Neural crest cell (in vitro differentiated cells): Measurements from ENCODE around the gene LY6G6F. TPM values are rescaled to one million over a fixed set of nuclear protein-coding genes. Genes with fewer than 3 reads are reported as not detected.

Experiments used
- DNase-seq: peaks from one replicate; pipeline ENCODE4 v3.0.0; 2021; ENCODE audit warnings: low read depth, mixed read lengths, low spot score
- H3K27ac Mint-ChIP-seq: one replicate; pipeline ENCODE4 v1.8.0; 2021; ENCODE audit warnings: mild to moderate bottlenecking, mixed read lengths; ENCODE audit not compliant: unreplicated experiment
- H3K27me3 Mint-ChIP-seq: 2 replicates; pipeline ENCODE4 v1.8.0; 2021; ENCODE audit warnings: low read depth, mild to moderate bottlenecking, mixed read lengths
- H3K36me3 Mint-ChIP-seq: 2 replicates; pipeline ENCODE4 v1.8.0; 2021; ENCODE audit warnings: low read depth, mild to moderate bottlenecking, mixed read lengths
- H3K4me1 Mint-ChIP-seq: 2 replicates; pipeline ENCODE4 v1.8.0; 2021; ENCODE audit warnings: mixed read lengths
- H3K4me3 Mint-ChIP-seq: one replicate; pipeline ENCODE4 v1.8.0; 2021; ENCODE audit warnings: mild to moderate bottlenecking, mixed read lengths
- H3K9me3 Mint-ChIP-seq: 2 replicates; pipeline ENCODE4 v1.8.0; 2021; ENCODE audit warnings: mixed read lengths
- CTCF ChIP-seq: fragments of 200-600 bp; sonication (generic); conservative IDR thresholded peaks from 2 replicates; pipeline ENCODE4 v1.5.0; 2021; ENCODE audit warnings: antibody characterized with exemption, mild to moderate bottlenecking
- total RNA-seq: library from RNA; stranded (reverse); gene quantifications from 2 replicates; pipeline ENCODE4 v1.2.1, GENCODE V29; 2021

Gene LY6G6F
- total RNA-seq, 1 donor from 2014 or later: not detected

GRCh38 chr6:31734247-31734820 lies 27.7 kb downstream of the LY6G6F start:
- peaks cover 19% of the 10 kb centered on the region for H3K36me3 Mint-ChIP-seq
- H3K9me3 Mint-ChIP-seq: no peaks in the 10 kb centered on the region
- H3K4me3 Mint-ChIP-seq: peak overlapping the region; percentile 93
- H3K4me1 Mint-ChIP-seq: peaks cover 75% of the 10 kb centered on the region
- H3K27ac Mint-ChIP-seq: peak overlapping the region; percentile 93
- no peak for TF ChIP-seq CTCF
- no peak for DNase-seq
- H3K27me3 Mint-ChIP-seq: peaks cover 2% of the 10 kb centered on the region

GRCh38 chr6:31734821-31735406 lies 28.2 kb downstream of the LY6G6F start:
- Mint-ChIP-seq H3K27ac (peak overlapping the region; percentile 100), H3K4me1 (peaks cover 79% of the 10 kb centered on the region), H3K27me3 (no peaks in the 10 kb centered on the region), H3K4me3 (peak overlapping the region; percentile 93), H3K36me3 (peaks cover 17% of the 10 kb centered on the region), H3K9me3 (no peaks in the 10 kb centered on the region)
- TF ChIP-seq CTCF: no peak
- DNase-seq: no peak

GRCh38 chr6:31736021-31736767 lies 29.5 kb downstream of the LY6G6F start, which contains the start of gene CLIC1:
Gene CLIC1, minus strand, starts transcription at chr6:31736530. Its CDS starts 230 bp downstream, at chr6:31736300.
- peak within 1 kb of the TSS; percentile 93 for H3K4me3 Mint-ChIP-seq
- peaks cover 79% of the 10 kb centered on the region for H3K4me1 Mint-ChIP-seq
- H3K9me3 Mint-ChIP-seq: no peaks in the 10 kb centered on the region
- no peaks in the 10 kb centered on the region for H3K27me3 Mint-ChIP-seq
- peaks cover 13% of the 10 kb centered on the region for H3K36me3 Mint-ChIP-seq
- peak; percentile 54 for DNase-seq
- H3K27ac Mint-ChIP-seq: peak within 1 kb of the TSS; percentile 100
- TF ChIP-seq CTCF: no peak

GRCh38 chr6:31736768-31737314 lies 30.2 kb downstream of the LY6G6F start:
- Mint-ChIP-seq H3K9me3 (no peaks in the 10 kb centered on the region), H3K4me1 (peaks cover 83% of the 10 kb centered on the region), H3K4me3 (peak overlapping the region; percentile 93), H3K36me3 (peaks cover 12% of the 10 kb centered on the region), H3K27ac (peak overlapping the region; percentile 100), H3K27me3 (no peaks in the 10 kb centered on the region)
- DNase-seq: no peak
- TF ChIP-seq CTCF: no peak

GRCh38 chr6:31737315-31737990 lies 30.8 kb downstream of the LY6G6F start:
- no peak for DNase-seq
- Mint-ChIP-seq H3K27ac (peak overlapping the region; percentile 100), H3K4me3 (peak overlapping the region; percentile 93), H3K4me1 (peaks cover 84% of the 10 kb centered on the region), H3K9me3 (no peaks in the 10 kb centered on the region), H3K27me3 (no peaks in the 10 kb centered on the region), H3K36me3 (peaks cover 9% of the 10 kb centered on the region)
- TF ChIP-seq CTCF: no peak
